ENCODE results near the gene SPATA32.
A peak's percentile ranks its signal among the peaks of the same experiment; 100 is the strongest.

SPATA32 gene

GRCh38 chr17:45277992-45278391 lies 16.1 kb upstream of the SPATA32 start:
- no peak for TF ChIP-seq CTCF (conservative IDR thresholded peaks at IDR 0.05)
- H3K27ac ChIP-seq = peak overlapping the region; percentile 77

GRCh38 chr17:45277216-45277849 lies 15.4 kb upstream of the SPATA32 start:
- peak overlapping the region; percentile 77 for H3K27ac ChIP-seq
- TF ChIP-seq CTCF (conservative IDR thresholded peaks at IDR 0.05) = peak; percentile 95

GRCh38 chr17:45276031-45276430 lies 14.1 kb upstream of the SPATA32 start:
- no peak for TF ChIP-seq CTCF (conservative IDR thresholded peaks at IDR 0.05)
- H3K27ac ChIP-seq = peak overlapping the region; percentile 77; the same call in 1 of the 2 replicates

GRCh38 chr17:45274033-45274432 lies 12.1 kb upstream of the SPATA32 start:
- no peak overlapping the region for H3K27ac ChIP-seq
- TF ChIP-seq CTCF (conservative IDR thresholded peaks at IDR 0.05) = no peak

- no peak for TF ChIP-seq CTCF (conservative IDR thresholded peaks at IDR 0.05)
- H3K27ac ChIP-seq = no peak overlapping the region
These were observed 11.7 kb upstream of the SPATA32 start for GRCh38 chr17:45273551-45273957.

- TF ChIP-seq CTCF (conservative IDR thresholded peaks at IDR 0.05) = no peak
- no peak overlapping the region for H3K27ac ChIP-seq
These were observed 9.7 kb upstream of the SPATA32 start for GRCh38 chr17:45271603-45272002.

- peak; percentile 78 for TF ChIP-seq CTCF (conservative IDR thresholded peaks at IDR 0.05)
- no peak overlapping the region for H3K27ac ChIP-seq
These were observed 9.0 kb upstream of the SPATA32 start for GRCh38 chr17:45270828-45271418.

Measured in VCaP (cell line).